Cardiac septum (tissue), 1 donor: ENCODE data around the gene COLQ. TPM values are rescaled to one million over a fixed set of nuclear protein-coding genes. Genes with fewer than 3 reads are reported as not detected.
A peak's percentile ranks its signal among the peaks of the same experiment; 100 is the strongest.
"Not testable (repeated sequence)": the region's sequence is repeated elsewhere in the genome, so short reads cannot be mapped to it uniquely, and the experiment has no call there.

Experiments used
- DNase-seq: peaks from one replicate; pipeline ENCODE4 v3.0.0-alpha.2; 2020; ENCODE audit warnings: low spot score
- intact Hi-C: fragments of 100-400 bp; cut with DNase I; formaldehyde crosslinking; loops from one replicate; pipeline ENCODE4 v1.14.0; 2022
- total RNA-seq: library from RNA; stranded (reverse); fragmentation: NEBNext Ultra II Directional; extraction: Animal tissue kit (Norgen Biotek cat#: 25700); gene quantifications from one replicate; pipeline ENCODE4 v1.2.1, GENCODE V29; 2021
- donor health status: DM: no; HTN: no; CAD: no.

COLQ gene
- total RNA-seq, 1 donor from 2014 or later = 41.7 TPM

DNA sequence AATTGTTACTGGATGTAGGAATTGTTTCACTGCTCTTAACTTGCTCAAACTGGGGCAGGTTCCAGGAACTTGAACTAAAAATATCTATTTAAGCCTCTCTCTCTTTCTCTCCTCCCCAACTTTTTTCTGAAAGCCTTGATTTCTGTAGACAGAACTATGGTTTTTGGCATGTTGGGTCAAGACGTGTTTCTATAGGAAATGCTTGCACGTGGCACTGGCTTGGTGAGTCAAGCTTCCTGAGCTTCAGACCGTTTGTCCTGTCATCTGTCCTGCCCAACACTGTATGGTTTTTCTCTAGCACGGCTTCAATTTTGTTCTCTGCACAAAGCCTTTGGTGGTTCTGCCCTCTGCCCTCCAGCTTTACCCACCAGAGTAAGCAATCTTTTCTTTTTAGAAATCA, 80.6 kb downstream of the COLQ start:
- DNase-seq = no peak
- intact Hi-C loops = no loop called here

- intact Hi-C loops = no loop called here
- DNase-seq = no peak
Measured at GRCh38 chr3:15439476-15439875, 82.0 kb downstream of the COLQ start.

DNA sequence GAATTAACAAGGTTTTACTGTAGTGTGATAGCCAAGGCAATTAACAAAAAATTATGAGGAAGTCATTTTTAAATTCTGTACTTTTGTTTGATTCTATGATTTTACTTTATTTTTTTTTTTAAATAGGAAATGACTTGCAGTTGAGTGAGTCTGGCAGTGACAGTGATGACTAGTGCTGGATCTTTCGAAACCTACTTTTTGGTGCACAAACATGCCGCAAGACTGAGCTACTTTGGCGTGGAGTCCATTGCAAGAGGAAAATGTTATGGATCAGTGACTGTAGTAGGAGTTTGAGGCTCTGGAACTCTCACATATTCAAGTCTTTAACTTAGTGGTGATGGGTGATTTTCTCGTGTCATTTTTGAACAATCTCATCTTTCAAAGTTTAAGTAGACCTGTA, 82.5 kb downstream of the COLQ start:
- intact Hi-C loops = no loop called here
- DNase-seq = no peak

- intact Hi-C loops = no loop called here
- no peak for DNase-seq
Measured at GRCh38 chr3:15436246-15436645, 85.3 kb downstream of the COLQ start.

- intact Hi-C loops = no loop called here
- DNase-seq = no peak
Measured at GRCh38 chr3:15434756-15435155, 86.8 kb downstream of the COLQ start.

- no peak for DNase-seq
- intact Hi-C loops = no loop called here
Measured at GRCh38 chr3:15433531-15433930, 88.0 kb downstream of the COLQ start.

- DNase-seq = no peak
- intact Hi-C loops = no loop called here
Measured at GRCh38 chr3:15431256-15431837, 90.2 kb downstream of the COLQ start.

DNA sequence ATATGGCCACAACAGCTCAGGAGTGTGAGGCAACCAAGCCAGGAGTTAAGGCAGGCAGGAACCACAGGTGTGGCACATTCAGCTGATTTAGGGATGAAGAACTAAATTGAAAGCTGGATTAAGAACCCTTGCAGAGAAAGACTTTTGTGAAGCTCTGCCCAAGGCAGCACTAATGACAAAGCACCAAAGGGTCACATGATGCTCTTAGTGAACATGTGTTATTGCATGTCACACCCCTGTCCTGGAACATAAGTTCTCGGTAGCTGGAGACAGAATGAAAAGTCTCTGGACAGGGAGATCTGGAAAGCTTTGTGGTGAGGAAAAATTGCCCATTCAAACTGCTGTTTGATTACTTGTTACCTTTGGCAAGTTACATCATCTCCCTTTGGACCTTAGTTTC, 90.9 kb downstream of the COLQ start:
- no peak for DNase-seq
- intact Hi-C loops = no loop called here

DNA sequence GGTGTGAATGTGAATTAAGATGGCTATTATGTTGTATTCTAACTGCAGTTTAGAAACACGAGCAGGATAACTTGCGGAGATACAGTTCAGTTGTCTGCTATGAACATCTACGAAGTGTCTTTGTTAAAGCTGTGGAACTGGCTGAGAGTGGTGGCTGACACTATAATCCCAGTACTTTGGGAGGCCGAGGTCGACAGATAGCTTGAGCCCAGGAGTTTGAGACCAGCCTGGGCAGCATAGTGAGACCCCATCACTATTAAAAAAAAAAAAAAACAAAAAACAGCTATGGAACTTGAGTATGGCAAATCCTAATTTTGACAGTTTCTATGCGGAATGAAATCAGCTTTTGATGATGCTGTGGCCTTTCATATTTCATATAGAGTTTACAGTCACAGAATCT, 92.4 kb downstream of the COLQ start:
- intact Hi-C loops = no loop called here
- no peak for DNase-seq

DNA sequence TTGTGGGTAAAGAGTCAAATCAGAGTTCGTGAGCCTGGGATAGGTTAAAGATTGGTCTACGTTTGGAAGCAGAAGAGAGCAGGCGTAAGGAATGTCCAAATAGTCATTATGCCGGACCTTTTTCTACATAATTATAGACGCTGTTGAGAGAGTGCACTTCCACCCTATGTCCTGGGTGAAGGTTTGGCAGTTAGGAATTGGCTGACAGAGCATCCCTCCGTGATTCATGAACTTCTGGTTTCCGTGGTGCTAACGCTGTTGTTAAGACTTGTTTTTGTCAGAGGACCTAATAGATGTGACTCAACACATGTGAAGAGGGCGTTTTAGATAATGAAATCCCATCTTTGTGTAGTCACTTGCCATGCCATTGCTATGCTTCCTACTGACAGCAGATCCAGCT, 93.0 kb downstream of the COLQ start:
- no peak for DNase-seq
- intact Hi-C loops = no loop called here

DNA sequence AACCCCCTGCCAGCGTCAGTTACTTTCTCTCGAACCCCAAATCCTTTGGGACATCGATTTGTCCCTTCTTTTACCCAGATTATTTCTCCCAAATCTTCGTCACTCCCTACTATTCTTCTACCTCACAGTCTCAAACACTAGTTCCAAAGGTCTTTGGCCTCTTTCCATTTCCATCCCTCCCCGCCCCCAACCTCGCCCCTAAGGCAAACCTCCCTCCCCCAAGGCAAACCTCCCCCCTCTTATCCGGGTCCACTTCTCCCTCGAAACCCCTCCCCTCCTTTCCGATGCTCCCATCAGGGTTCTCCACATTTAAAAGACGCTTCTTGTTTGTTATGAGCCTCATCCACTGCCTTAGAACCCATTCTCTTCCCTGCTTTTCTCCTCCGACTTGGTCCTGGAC, 93.5 kb downstream of the COLQ start:
- intact Hi-C loops = loop anchor here (2.0 kb wide), 1 partner anchor 129 kb away; no protein-coding TSS in a partner anchor
- no peak for DNase-seq

GRCh38 chr3:15427182-15427880, 94.2 kb downstream of the COLQ start, which contains the start of the genes EAF1 and METTL6:
EAF1 (plus strand) TSS chr3:15427598; CDS start chr3:15427780, 182 bp downstream.
METTL6 (minus strand) TSS chr3:15427544; CDS start chr3:15426511, 1,033 bp downstream.
- intact Hi-C loops = loop anchor here (2.0 kb wide), 1 partner anchor 129 kb away; no protein-coding TSS in a partner anchor
- peak; percentile 93 for DNase-seq

GRCh38 chr3:15426579-15427118, 94.9 kb downstream of the COLQ start:
- no peak for DNase-seq
- intact Hi-C loops = loop anchor here (2.0 kb wide), 1 partner anchor 130 kb away; no protein-coding TSS in a partner anchor

DNA sequence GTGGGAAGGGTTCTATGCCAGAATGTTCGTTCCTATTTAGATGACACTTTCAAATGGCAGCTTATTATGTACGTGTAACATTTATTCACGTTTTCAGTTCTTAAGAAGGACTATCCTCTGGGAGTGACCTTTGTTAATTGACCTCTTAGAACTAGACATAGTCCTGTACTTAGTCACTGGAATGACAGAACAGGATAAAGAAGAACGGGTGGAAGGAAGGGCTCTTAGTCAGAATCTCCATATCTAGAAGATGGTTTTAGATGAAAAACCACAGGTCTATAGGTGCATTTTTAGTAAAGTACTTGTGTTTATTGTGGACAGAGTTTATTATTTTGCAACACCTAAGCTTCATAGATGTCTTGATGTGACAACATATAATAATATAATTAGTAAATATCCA, 100.6 kb downstream of the COLQ start:
- DNase-seq = no peak
- intact Hi-C loops = no loop called here

DNA sequence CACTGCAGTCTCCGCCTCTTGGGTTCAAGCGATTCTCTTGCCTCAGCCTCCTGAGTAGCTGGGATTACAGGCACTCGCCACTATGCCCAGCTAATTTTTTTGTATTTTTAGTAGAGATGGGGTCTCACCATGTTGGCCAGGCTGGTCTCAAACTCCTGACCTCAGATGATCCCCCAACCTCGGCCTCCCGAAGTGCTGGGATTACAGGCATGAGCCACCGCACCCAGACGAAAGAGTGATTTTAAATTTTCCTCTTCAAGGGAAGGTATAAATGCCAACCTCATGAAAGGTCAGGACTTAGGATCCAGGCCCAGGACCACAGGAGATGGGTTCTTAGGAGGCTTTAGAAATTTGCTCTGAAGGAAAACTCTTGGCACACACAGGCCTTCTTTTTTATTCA, 110.5 kb downstream of the COLQ start:
- intact Hi-C loops, DNase-seq: not testable (repeated sequence)

DNA sequence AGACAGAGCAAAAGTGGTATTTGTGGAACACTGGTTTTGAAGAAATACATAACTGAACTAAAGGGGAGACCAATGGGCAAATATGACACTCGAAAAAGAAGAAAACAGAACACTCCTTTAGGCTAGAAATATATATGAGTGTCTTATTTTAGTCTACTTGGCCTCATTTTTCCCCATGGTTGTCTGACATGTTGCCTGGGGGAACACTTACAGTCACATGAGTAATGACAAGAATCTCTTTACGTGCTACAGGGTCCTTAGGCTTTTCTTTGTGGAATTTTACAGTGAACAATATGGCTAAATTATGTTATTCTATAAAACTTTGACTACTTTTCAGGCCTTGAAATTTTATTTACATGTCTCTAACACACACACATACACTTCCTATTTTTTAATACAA, 111.7 kb downstream of the COLQ start:
- intact Hi-C loops = loop anchor here (10.0 kb wide), 1 partner anchor 295 kb away; no protein-coding TSS in a partner anchor
- no peak for DNase-seq

GRCh38 chr3:15409239-15409638, 112.3 kb downstream of the COLQ start:
- no peak for DNase-seq
- intact Hi-C loops = loop anchor here (10.0 kb wide), 1 partner anchor 294 kb away; no protein-coding TSS in a partner anchor

DNA sequence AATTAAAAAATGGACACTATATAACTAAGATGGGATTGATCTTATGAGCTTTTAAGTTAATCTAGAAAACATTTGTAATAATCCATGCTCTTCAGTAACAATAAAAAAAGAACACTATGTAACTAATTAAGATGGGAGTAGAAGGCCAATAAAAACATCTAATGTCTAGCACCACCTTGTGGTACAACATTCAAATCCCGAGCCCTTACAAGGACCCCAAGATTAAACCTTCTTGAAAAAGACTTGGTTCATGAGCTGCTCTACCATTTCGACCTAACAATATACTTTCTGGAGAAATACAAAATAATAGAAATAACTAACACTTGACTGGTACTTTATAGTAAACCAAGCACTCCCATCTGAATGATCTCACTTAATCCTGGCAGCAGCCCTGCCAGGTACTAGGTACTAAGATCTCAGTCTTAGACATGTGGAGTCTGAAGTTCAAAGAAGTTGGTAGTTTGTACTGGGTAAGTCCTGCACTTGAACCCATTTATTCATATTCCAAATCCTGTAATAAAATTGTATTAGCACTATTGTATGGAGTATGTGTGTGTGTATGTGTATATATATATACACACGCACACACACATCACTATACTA, 116.0 kb downstream of the COLQ start:
- no peak for DNase-seq

GRCh38 chr3:15404767-15405166, 116.7 kb downstream of the COLQ start:
- intact Hi-C loops = loop anchor here (2.0 to 10.0 kb wide), 3 partner anchors 136 to 290 kb away; no protein-coding TSS in a partner anchor
- no peak for DNase-seq

More for the DNA sequence above, 116.0 kb downstream of the COLQ start:
- intact Hi-C loops = loop anchor here (2.0 to 10.0 kb wide), 2 partner anchors 137 to 291 kb away; no protein-coding TSS in a partner anchor

DNA sequence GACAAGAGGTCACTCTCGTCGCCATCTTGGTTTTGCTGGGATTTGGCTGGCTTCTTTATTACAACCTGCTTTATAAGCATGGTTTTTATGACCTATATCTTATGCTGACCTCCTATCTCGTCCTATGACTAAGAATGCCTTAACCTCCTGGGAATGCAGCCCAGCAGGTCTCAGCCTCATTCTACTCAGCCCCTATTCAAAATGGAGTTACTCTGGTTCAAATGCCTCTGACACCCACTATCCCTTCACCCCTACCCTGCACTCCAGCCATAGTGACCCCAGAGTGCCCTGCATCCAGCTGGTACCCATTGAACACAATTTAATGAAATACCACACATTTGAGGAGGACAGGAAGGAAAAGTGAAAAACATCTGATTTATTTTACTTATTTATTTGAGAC, 117.5 kb downstream of the COLQ start:
- no peak for DNase-seq
- intact Hi-C loops = loop anchor here (2.0 to 10.0 kb wide), 3 partner anchors 135 to 289 kb away; no protein-coding TSS in a partner anchor
